HepG2 (cell line): ENCODE measurements around the gene NOXO1. TPM values are rescaled to one million over a fixed set of nuclear protein-coding genes. Genes with fewer than 3 reads are reported as not detected.

Source experiments
- ATAC-seq: fragments of 200-7000 bp; cut with Tn5 transposase; 3 replicates; pipeline ENCODE4 v1.9.1; 2020; ENCODE audit warnings: mild to moderate bottlenecking, moderate library complexity
- BruUV-seq: library from RNA; stranded (reverse); fragments of 400-500 nt; replicated peaks from 2 replicates; lab custom pipeline; 2021; lab: Mats Ljungman, UMichigan
- CTCF ChIA-PET: fragments of 300-600 bp; formaldehyde crosslinking; extraction: SDS; loops from one replicate; lab custom pipeline; 2021; ENCODE audit warnings: low total read pairs, inconsistent platforms, low intra/inter-chr PET ratio; lab: Yijun Ruan, JAX
- POLR2A ChIA-PET: fragments of 350-600 bp; sonication (Branson Sonifier 250); formaldehyde crosslinking; loops from one replicate; lab custom pipeline; 2020; ENCODE audit warnings: antibody characterized with exemption, inconsistent platforms; lab: Yijun Ruan, JAX
- DNase-seq: peaks from one replicate; pipeline ENCODE4 v3.0.0-alpha.2; 2015; ENCODE audit warnings: low spot score
- FAIRE-seq: peaks from 3 replicates; lab custom pipeline; 2011; peaks lifted over from hg19 to GRCh38; lab: Jason Lieb, UNC
- H2AFZ ChIP-seq: one replicate; pipeline ENCODE4 v1.6.1; 2011; ENCODE audit warnings: low read length, inconsistent platforms
- H3K27ac ChIP-seq: fragments of 300-600 bp; 3 replicates; pipeline ENCODE4 v1.8.0; 2011; ENCODE audit warnings: mixed run types, mild to moderate bottlenecking, mixed read lengths, low read length, inconsistent platforms; ENCODE audit not compliant: insufficient read depth; ENCODE audit errors: extremely low read length
- H3K27me3 ChIP-seq, 2 experiments: fragments of 200-600 bp in 1 of 2; 2 replicates in 1 of 2; 3 replicates in 1 of 2; pipeline versions ENCODE4 v1.6.0 to v1.8.0; 2011; ENCODE audit warnings: low read length in 2 of 2, mild to moderate bottlenecking in 2 of 2, moderate library complexity in 2 of 2, inconsistent platforms in 1 of 2; ENCODE audit not compliant: insufficient read depth in 2 of 2, control insufficient read depth in 1 of 2
- H3K36me3 ChIP-seq, 2 experiments: fragments of 200-600 bp in 1 of 2; replicated peaks in 1 of 2; 2 replicates in 1 of 2; 3 replicates in 1 of 2; pipeline versions ENCODE4 v1.5.1 to v1.8.0; 2011; ENCODE audit warnings: low read length in 2 of 2, inconsistent platforms in 1 of 2; ENCODE audit not compliant: insufficient read depth in 2 of 2, control insufficient read depth in 1 of 2
- H3K4me1 ChIP-seq: 2 replicates; pipeline ENCODE4 v1.5.1; 2012; ENCODE audit warnings: low read length, inconsistent platforms; ENCODE audit not compliant: insufficient read depth
- H3K4me2 ChIP-seq: 2 replicates; pipeline ENCODE4 v1.6.0; 2011; ENCODE audit warnings: low read depth, low read length, inconsistent platforms
- H3K4me3 ChIP-seq, 3 experiments: fragments of 200-600 bp in 1 of 3; sonication (generic), shearing (Covaris generic) in 1 of 3; replicated peaks in 1 of 3; 2 replicates each; pipeline ENCODE4 v1.5.1; 2011 to 2016; ENCODE audit warnings: low read length in 3 of 3, inconsistent platforms in 2 of 3, low read depth in 2 of 3, mild to moderate bottlenecking in 2 of 3, control low read depth in 1 of 3, mixed read lengths in 1 of 3; ENCODE audit not compliant: insufficient read depth in 1 of 3
- H3K79me2 ChIP-seq: one replicate; pipeline ENCODE4 v1.6.1; 2011; ENCODE audit warnings: low read length, inconsistent platforms; ENCODE audit not compliant: insufficient read depth
- H3K9ac ChIP-seq: 2 replicates; pipeline ENCODE4 v1.6.0; 2011; ENCODE audit warnings: mild to moderate bottlenecking, low read depth, low read length, inconsistent platforms; ENCODE audit not compliant: insufficient read depth
- H3K9me3 ChIP-seq: 2 replicates; pipeline ENCODE4 v1.5.1; 2012; ENCODE audit warnings: mild to moderate bottlenecking, low read length
- H4K20me1 ChIP-seq: 2 replicates; pipeline ENCODE4 v1.6.0; 2011; ENCODE audit warnings: inconsistent platforms, mild to moderate bottlenecking, low read length, moderate library complexity; ENCODE audit not compliant: insufficient read depth
- ADNP ChIP-seq: sonication (generic); formaldehyde crosslinking; IDR thresholded peaks from 2 replicates; pipeline ENCODE4 v1.4.0; 2020; ENCODE audit warnings: missing genetic modification reagents
- AGO2 ChIP-seq: fragments of 200-400 bp; formaldehyde crosslinking; optimal IDR thresholded peaks from 2 replicates; pipeline ENCODE3; 2017; ENCODE audit warnings: mild to moderate bottlenecking, low read depth, low read length, moderate library complexity
- MYNN ChIP-seq: sonication (generic); formaldehyde crosslinking; IDR thresholded peaks from 2 replicates; pipeline ENCODE4 v1.4.0; 2020; ENCODE audit warnings: mild to moderate bottlenecking, low read depth, missing genetic modification reagents
- NKX3-1 ChIP-seq: sonication (generic); formaldehyde crosslinking; IDR thresholded peaks from 2 replicates; pipeline ENCODE4 v1.5.0; 2020; ENCODE audit warnings: missing genetic modification reagents
- POLR2A ChIP-seq, 2 experiments: IDR thresholded peaks; 2 replicates each; pipeline ENCODE4 v1.6.1; 2011; ENCODE audit warnings: low read depth in 2 of 2, low read length in 2 of 2, mild to moderate bottlenecking in 1 of 2, moderate library complexity in 1 of 2; ENCODE audit not compliant: insufficient read depth in 1 of 2
- RBFOX2 ChIP-seq: fragments of 200-400 bp; formaldehyde crosslinking; IDR thresholded peaks from 2 replicates; pipeline ENCODE4 v1.6.1; 2017; ENCODE audit warnings: low read depth, mild to moderate bottlenecking, low read length
- ZBTB33 ChIP-seq: sonication (generic); formaldehyde crosslinking; IDR thresholded peaks from 2 replicates; pipeline ENCODE4 v1.4.0; 2020; ENCODE audit warnings: missing genetic modification reagents
- WGBS: methylation state at CpG from one replicate; pipeline ENCODE4 v1.1.6; 2017; ENCODE audit warnings: low lambda C conversion rate; 5-methylcytosine and 5-hydroxymethylcytosine counted together
- in situ Hi-C: cut with HindIII; loops from 2 replicates; pipeline ENCODE4 v1.10.0; 2017; ENCODE audit warnings: low pct_unique_long_range_greater_than_20kb; ENCODE audit not compliant: extremely low pct_ligation_motif_present
- intact Hi-C: fragments of 100-400 bp; cut with micrococcal nuclease; formaldehyde crosslinking; loops from one replicate; pipeline ENCODE4 v1.10.0; 2022; ENCODE audit not compliant: unreplicated experiment
- polyA plus RNA-seq, 8 experiments: library from polyadenylated mRNA; depleted of rRNA in 3 of 8; stranded (reverse) in 7 of 8; unstranded in 1 of 8; fragments of >200 nt; fragmentation: Illumina TruSeq in 4 of 8; extraction: Trizol in 4 of 8; gene quantifications; 2 replicates each; pipeline versions ENCODE4 v1.2.1 to v1.2.3, GENCODE V29; 2011 to 2016; ENCODE audit warnings: low read depth in 4 of 8, missing spikeins in 1 of 8, mixed read lengths in 1 of 8; ENCODE audit not compliant: insufficient read depth in 1 of 8
- total RNA-seq, 5 experiments: library from RNA; depleted of rRNA; stranded (reverse); fragments of >200 nt; fragmentation: Illumina TruSeq; extraction: Trizol; gene quantifications; 2 replicates each; pipeline ENCODE4 v1.2.3, GENCODE V29; 2016; ENCODE audit warnings: low read depth in 1 of 5

NOXO1 gene
- total and polyA plus RNA-seq, 2 of the 13 experiments (the other 11 are each of a cell fraction or from before 2014, with no cell fraction given), result 0.69 to 1.4 TPM

DNA sequence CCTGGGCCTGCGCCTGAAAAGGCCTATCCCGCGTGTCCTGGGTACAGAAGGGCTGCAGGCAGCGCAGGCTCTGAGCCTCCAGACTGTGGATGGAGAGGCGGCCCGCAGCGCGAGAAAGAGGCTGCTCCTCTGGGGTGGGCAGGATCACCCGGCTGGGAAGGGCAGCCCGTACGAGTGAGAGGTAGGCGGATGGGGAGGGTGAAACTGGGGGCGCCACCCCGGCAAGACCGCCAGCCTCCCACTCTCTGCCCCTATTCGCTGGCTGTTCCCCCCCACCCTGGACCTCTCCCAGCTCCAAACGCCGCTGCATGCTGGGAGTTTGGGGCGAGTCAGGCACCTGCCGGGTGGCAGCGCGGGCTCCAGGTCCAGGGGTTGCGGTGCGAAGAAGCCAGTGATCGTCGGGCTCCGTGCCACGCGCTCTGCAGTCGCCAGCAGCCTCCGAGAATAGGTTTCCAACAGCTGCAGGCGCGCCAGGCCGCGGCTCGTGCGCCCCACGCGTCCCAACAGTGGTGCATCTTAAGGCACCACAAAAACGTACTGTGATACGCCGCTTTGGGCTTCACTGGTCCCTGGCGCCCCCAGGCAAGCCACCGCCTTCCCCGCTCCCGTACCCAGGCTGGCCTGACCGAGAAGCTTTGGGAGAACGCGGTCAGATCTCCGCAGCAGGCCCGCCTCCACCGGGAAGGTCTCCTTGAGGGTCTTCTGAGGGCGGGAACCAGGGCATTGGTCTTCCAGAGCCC is 1.1 kb downstream of the NOXO1 start:
- no peak overlapping the region for H3K27ac ChIP-seq
- H3K79me2 ChIP-seq, result peaks cover 6% of the 10 kb centered on the region
- peaks cover 13 to 23% of the 10 kb centered on the region in 2 experiments; a peak in 3 of 5 replicates for H3K36me3 ChIP-seq
- BruUV-seq, result no TSS peak
- no peaks in the 10 kb centered on the region for H3K9me3 ChIP-seq
- H2AFZ ChIP-seq, result no peak overlapping the region
- FAIRE-seq (no peak), ATAC-seq (no peak), DNase-seq (no peak)
- no peaks in the 10 kb centered on the region for H4K20me1 ChIP-seq
- H3K4me3 ChIP-seq, result no peak overlapping the region
- H3K4me2 ChIP-seq, result no peak overlapping the region
- H3K9ac ChIP-seq, result no peak overlapping the region
- intact Hi-C loops, result no loop called here
- peaks cover 25% of the 10 kb centered on the region for H3K4me1 ChIP-seq
- TF ChIP-seq NKX3-1 (CRISPR knock-in tag), result no peak
- peak; percentile 71 for TF ChIP-seq AGO2
- TF ChIP-seq RBFOX2, result peak; percentile 41; the same call in 1 of the 2 replicates
- no peak for TF ChIP-seq MYNN
- 0 out of 4 replicates have a peak, but pooled peaks of 1 of the 2 experiments have one; percentile 9 for TF ChIP-seq POLR2A (IDR thresholded peaks at IDR 0.05; ENCODE audit: insufficient read depth in 1 of 2, low read depth in 2 of 2, low read length in 2 of 2)
- ChIA-PET CTCF (no interaction called here), POLR2A (interaction anchor here (6.8 kb wide), 1 partner anchor 16 kb away, joined by 62 read pairs; the partner anchor contains the start of gene RPS2)
- H3K27me3 ChIP-seq, result no peaks in the 10 kb centered on the region
- in situ Hi-C loops, result no loop called here
- WGBS, result 94% methylated on average over 20 of the region's 53 CpGs

GRCh38 chr16:1979271-1980029 is 1.8 kb downstream of the NOXO1 start:
- no peak overlapping the region for H3K4me3 ChIP-seq
- FAIRE-seq (no peak), ATAC-seq (no peak), DNase-seq (no peak)
- H3K9me3 ChIP-seq, result no peaks in the 10 kb centered on the region
- H3K79me2 ChIP-seq, result no peaks in the 10 kb centered on the region
- H3K4me2 ChIP-seq, result no peak overlapping the region
- POLR2A ChIA-PET, result interaction anchor here (1.4 to 6.8 kb wide), 2 partner anchors 15 kb away, joined by 4 to 62 read pairs; partner anchors contain the start of gene RPS2
- no peaks in the 10 kb centered on the region for H3K27me3 ChIP-seq
- in situ Hi-C loops (no loop called here), intact Hi-C loops (no loop called here)
- H3K4me1 ChIP-seq, result peaks cover 21% of the 10 kb centered on the region
- WGBS, result 97% methylated on average over 59 of the region's 70 CpGs
- no TSS peak for BruUV-seq
- no peaks in the 10 kb centered on the region for H4K20me1 ChIP-seq
- H3K9ac ChIP-seq, result no peak overlapping the region
- CTCF ChIA-PET, result no interaction called here
- no peak for TF ChIP-seq ADNP (CRISPR knock-in tag)
- peak; percentile 7; the same call in 1 of the 2 replicates for TF ChIP-seq ZBTB33
- peak; percentile 14; the same call in 1 of the 2 replicates for TF ChIP-seq RBFOX2
- H3K36me3 ChIP-seq, result peaks cover 18 to 30% of the 10 kb centered on the region in 2 experiments; a peak in 3 of 5 replicates
- no peak overlapping the region for H3K27ac ChIP-seq
- no peak overlapping the region for H2AFZ ChIP-seq
